ENCODE data around the gene TH. TPM values are rescaled to one million over a fixed set of nuclear protein-coding genes. Genes with fewer than 3 reads are reported as not detected.

TH gene
- total and polyA plus RNA-seq, 2 of the 8 experiments (the other 6 are each of a cell fraction or from before 2014, with no cell fraction given): 0.09 TPM; not detected in 1

- POLR2A ChIA-PET (ENCODE audit: partially characterized antibody): no interaction called here
- TF ChIP-seq EGR1 (IDR thresholded peaks at IDR 0.05; ENCODE audit: borderline replicate concordance, low read depth, low read length): no peak
- no peak for TF ChIP-seq POU5F1 (IDR thresholded peaks at IDR 0.05; ENCODE audit: low read depth, low read length)
- no peak for TF ChIP-seq SIX5 (IDR thresholded peaks at IDR 0.05; ENCODE audit: low read depth, low read length)
- no peak for TF ChIP-seq RNF2 (IDR thresholded peaks at IDR 0.05; ENCODE audit: borderline replicate concordance, low read depth, low read length, missing control alignments, poor library complexity, severe bottlenecking)
- no peak for TF ChIP-seq KDM1A (IDR thresholded peaks at IDR 0.05; ENCODE audit: borderline replicate concordance, low read length)
- TF ChIP-seq SUZ12 (IDR thresholded peaks at IDR 0.05; ENCODE audit: low read length): no peak
- TF ChIP-seq RXRA (IDR thresholded peaks at IDR 0.05; ENCODE audit: insufficient read depth, low read depth, low read length): no peak
- no peak for TF ChIP-seq CREB1 (IDR thresholded peaks at IDR 0.05)
- TF ChIP-seq BACH1 (IDR thresholded peaks at IDR 0.05; ENCODE audit: low read length): no peak
- no peak for TF ChIP-seq SIRT6 (IDR thresholded peaks at IDR 0.05; ENCODE audit: low read length)
- TF ChIP-seq CEBPB (IDR thresholded peaks at IDR 0.05; ENCODE audit: low read depth, low read length): no peak
- TF ChIP-seq KDM4A (IDR thresholded peaks at IDR 0.05; ENCODE audit: low read depth, low read length, severe bottlenecking): no peak
- TF ChIP-seq SAP30 (IDR thresholded peaks at IDR 0.05; ENCODE audit: insufficient read depth, insufficient replicate concordance, low read length): no peak
- TF ChIP-seq TAF7 (optimal IDR thresholded peaks at IDR 0.05; ENCODE audit: borderline replicate concordance, low read depth, low read length): no peak
- TF ChIP-seq CHD1 (IDR thresholded peaks at IDR 0.05; ENCODE audit: low read depth, low read length): no peak
Observed at GRCh38 chr11:2221024-2221423, 49.4 kb upstream of the TH start.

More at GRCh38 chr11:2221024-2221423, 49.4 kb upstream of the TH start:
- Histone ChIP-seq H4K5ac (ENCODE audit: insufficient read length, low read depth, low read length) (no peak overlapping the region), H2AFZ (ENCODE audit: low read length) (no peak overlapping the region), H2AK5ac (ENCODE audit: low read depth, low read length) (no peak overlapping the region), H2BK15ac (ENCODE audit: low read length) (no peak overlapping the region), H3K9ac (replicated peaks in 1 of 4; ENCODE audit: extremely low read depth in 1 of 4, low read depth in 3 of 4, low read length in 3 of 4) (no peak overlapping the region), H3K79me2 (ENCODE audit: control insufficient read depth in 1 of 2, insufficient read depth in 2 of 2, low read length in 2 of 2) (no peaks in the 10 kb centered on the region), H3K4ac (replicated peaks; ENCODE audit: insufficient read length, low read depth, low read length) (no peak overlapping the region), H2BK5ac (ENCODE audit: low read depth, low read length) (no peak overlapping the region), H2BK20ac (ENCODE audit: low read length) (no peak overlapping the region), H3K23me2 (ENCODE audit: low read depth, low read length) (peaks cover 3% of the 10 kb centered on the region; the same call in 1 of the 2 replicates), H3K18ac (ENCODE audit: extremely low read depth, low read length) (no peak overlapping the region), H3K36me3 (ENCODE audit: control insufficient read depth in 2 of 4, insufficient read depth in 4 of 4, low read length in 3 of 4) (no peaks in the 10 kb centered on the region), H4K8ac (ENCODE audit: extremely low read depth, insufficient read depth, low read length) (no peak overlapping the region), H3K14ac (ENCODE audit: insufficient read length) (no peak overlapping the region), H4K20me1 (replicated peaks in 1 of 2; ENCODE audit: control insufficient read depth in 1 of 2, insufficient read depth in 2 of 2, low read length in 2 of 2) (peaks cover 0 to 2% of the 10 kb centered on the region in 2 experiments), H3K79me1 (ENCODE audit: low read depth, low read length) (no peaks in the 10 kb centered on the region), H3K23ac (ENCODE audit: insufficient read length) (no peak overlapping the region), H3K27me3 (replicated peaks in 1 of 4; ENCODE audit: control insufficient read depth in 3 of 4, extremely low read depth in 1 of 4, insufficient read depth in 3 of 4, low read length in 3 of 4) (peaks cover 0 to 10% (median 2%) of the 10 kb centered on the region in 4 experiments; a peak in 3 of 7 replicates), H3K4me2 (ENCODE audit: insufficient read depth in 1 of 2, low read depth in 2 of 2, low read length in 2 of 2) (no peak overlapping the region), H2BK12ac (ENCODE audit: low read depth, low read length) (0 out of 2 replicates have a peak overlapping the region, but pooled peaks have one; percentile 17), H3K56ac (replicated peaks; ENCODE audit: insufficient read length, low read depth, low read length) (no peak overlapping the region), H3K4me1 (replicated peaks in 1 of 4; ENCODE audit: control insufficient read depth in 3 of 4, insufficient read depth in 4 of 4, low read length in 3 of 4) (0 out of 7 replicates have a peak, but pooled peaks cover 0 to 2% (median 0%) of the 10 kb centered on the region in 4 experiments), H3K4me3 (ENCODE audit: extremely low read depth in 1 of 4, insufficient read depth in 2 of 4, low read depth in 3 of 4, low read length in 4 of 4) (no peak overlapping the region), H3K9me3 (ENCODE audit: insufficient read depth in 2 of 2, low read depth in 1 of 2, low read length in 1 of 2) (no peaks in the 10 kb centered on the region), H2BK120ac (replicated peaks; ENCODE audit: low read depth, low read length) (no peak overlapping the region), H3K27ac (ENCODE audit: low read depth, low read length) (no peak overlapping the region), H4K91ac (replicated peaks; ENCODE audit: insufficient read length, low read length) (no peak overlapping the region)
- no peak for FAIRE-seq
- no peak for DNase-seq (ENCODE audit: low read depth in 1 of 2, low spot score in 2 of 2)
- CTCF ChIA-PET (ENCODE audit: partially characterized antibody): interaction anchor here (1.1 to 3.1 kb wide), 2 partner anchors 12 to 26 kb away, joined by 3 to 9 read pairs; no protein-coding TSS in a partner anchor
- 100% methylated on average over 1 of the region's 1 CpG; no CpG with 5 or more reads in 1 of the 2 experiments for WGBS, 2 experiments (ENCODE audit: extremely low coverage in 1 of 2, insufficient coverage in 1 of 2, insufficient read length in 1 of 2, insufficient replicate concordance in 2 of 2, low coverage in 1 of 2, low lambda C conversion rate in 2 of 2, missing lambda C conversion rate in 1 of 2)
